ENCODE results near the gene TBX4. TPM values are rescaled to one million over a fixed set of nuclear protein-coding genes. Genes with fewer than 3 reads are reported as not detected.
A peak's percentile ranks its signal among the peaks of the same experiment; 100 is the strongest.

TBX4 gene
- total and polyA plus RNA-seq, 2 of the 13 experiments (the other 11 are each of a cell fraction or from before 2014, with no cell fraction given) = 0.11 to 1.1 TPM

DNA sequence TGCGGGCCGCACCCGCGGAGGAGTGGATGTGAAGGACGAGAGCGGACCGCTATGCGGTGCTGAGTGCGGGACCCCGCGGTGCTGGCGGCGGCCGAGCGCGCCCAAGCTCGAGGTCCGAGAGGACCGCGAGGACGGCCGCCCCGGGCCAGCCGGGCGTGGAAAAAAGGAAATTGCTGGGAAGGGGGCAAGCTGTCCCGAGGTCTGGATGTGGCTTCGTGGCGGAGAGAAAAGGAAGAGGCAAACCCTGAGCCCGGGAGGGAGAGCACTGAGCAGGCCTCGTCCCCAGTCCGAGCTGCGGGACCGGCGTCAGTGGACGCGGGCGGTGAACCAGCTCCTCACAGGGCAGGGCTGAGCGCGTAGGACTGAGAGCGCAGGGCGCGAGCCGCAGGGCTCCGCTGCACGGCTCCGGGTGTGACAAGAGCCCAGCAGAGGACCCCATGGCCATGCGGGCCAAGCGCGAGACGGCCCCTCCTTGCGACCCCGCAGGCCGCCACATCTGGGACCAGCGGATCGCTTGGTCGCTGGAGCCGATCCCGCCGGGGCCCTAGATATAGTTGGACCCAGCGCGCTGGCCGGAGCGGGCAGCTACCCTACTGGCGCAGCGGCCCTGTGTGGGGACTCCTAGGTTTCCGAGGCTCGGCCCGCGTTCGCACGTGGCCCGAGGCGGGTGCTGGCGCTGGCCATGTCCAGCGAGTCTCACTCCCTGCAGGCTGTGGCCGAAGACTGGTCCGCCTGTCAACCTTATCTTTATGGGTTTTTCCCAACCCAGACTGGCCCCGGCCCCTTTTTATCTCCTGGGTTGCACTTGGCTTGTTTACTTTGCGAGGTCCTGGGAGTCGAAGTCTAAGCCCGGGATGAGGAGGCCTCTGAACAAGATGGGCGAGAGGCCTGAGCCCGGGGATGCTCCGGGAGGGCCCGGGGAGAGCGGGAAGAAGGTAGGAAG, 2.4 kb downstream of the TBX4 start (continued):
- TF ChIP-seq, protein P1, sequence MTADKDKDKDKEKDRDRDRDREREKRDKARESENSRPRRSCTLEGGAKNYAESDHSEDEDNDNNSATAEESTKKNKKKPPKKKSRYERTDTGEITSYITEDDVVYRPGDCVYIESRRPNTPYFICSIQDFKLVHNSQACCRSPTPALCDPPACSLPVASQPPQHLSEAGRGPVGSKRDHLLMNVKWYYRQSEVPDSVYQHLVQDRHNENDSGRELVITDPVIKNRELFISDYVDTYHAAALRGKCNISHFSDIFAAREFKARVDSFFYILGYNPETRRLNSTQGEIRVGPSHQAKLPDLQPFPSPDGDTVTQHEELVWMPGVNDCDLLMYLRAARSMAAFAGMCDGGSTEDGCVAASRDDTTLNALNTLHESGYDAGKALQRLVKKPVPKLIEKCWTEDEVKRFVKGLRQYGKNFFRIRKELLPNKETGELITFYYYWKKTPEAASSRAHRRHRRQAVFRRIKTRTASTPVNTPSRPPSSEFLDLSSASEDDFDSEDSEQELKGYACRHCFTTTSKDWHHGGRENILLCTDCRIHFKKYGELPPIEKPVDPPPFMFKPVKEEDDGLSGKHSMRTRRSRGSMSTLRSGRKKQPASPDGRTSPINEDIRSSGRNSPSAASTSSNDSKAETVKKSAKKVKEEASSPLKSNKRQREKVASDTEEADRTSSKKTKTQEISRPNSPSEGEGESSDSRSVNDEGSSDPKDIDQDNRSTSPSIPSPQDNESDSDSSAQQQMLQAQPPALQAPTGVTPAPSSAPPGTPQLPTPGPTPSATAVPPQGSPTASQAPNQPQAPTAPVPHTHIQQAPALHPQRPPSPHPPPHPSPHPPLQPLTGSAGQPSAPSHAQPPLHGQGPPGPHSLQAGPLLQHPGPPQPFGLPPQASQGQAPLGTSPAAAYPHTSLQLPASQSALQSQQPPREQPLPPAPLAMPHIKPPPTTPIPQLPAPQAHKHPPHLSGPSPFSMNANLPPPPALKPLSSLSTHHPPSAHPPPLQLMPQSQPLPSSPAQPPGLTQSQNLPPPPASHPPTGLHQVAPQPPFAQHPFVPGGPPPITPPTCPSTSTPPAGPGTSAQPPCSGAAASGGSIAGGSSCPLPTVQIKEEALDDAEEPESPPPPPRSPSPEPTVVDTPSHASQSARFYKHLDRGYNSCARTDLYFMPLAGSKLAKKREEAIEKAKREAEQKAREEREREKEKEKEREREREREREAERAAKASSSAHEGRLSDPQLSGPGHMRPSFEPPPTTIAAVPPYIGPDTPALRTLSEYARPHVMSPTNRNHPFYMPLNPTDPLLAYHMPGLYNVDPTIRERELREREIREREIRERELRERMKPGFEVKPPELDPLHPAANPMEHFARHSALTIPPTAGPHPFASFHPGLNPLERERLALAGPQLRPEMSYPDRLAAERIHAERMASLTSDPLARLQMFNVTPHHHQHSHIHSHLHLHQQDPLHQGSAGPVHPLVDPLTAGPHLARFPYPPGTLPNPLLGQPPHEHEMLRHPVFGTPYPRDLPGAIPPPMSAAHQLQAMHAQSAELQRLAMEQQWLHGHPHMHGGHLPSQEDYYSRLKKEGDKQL (CRISPR knock-in tag; IDR thresholded peaks at IDR 0.05; ENCODE audit: low read depth) = peak; percentile 69; the same call in 1 of the 2 replicates
- TF ChIP-seq, protein P2, sequence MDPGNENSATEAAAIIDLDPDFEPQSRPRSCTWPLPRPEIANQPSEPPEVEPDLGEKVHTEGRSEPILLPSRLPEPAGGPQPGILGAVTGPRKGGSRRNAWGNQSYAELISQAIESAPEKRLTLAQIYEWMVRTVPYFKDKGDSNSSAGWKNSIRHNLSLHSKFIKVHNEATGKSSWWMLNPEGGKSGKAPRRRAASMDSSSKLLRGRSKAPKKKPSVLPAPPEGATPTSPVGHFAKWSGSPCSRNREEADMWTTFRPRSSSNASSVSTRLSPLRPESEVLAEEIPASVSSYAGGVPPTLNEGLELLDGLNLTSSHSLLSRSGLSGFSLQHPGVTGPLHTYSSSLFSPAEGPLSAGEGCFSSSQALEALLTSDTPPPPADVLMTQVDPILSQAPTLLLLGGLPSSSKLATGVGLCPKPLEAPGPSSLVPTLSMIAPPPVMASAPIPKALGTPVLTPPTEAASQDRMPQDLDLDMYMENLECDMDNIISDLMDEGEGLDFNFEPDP (CRISPR knock-in tag; conservative IDR thresholded peaks at IDR 0.05) = 0 out of 2 replicates have a peak, but pooled peaks have one; percentile 31
- TF ChIP-seq ZNF737 (CRISPR knock-in tag; IDR thresholded peaks at IDR 0.05; ENCODE audit: borderline replicate concordance) = 0 out of 2 replicates have a peak, but pooled peaks have one; percentile 76
- no peak for TF ChIP-seq ZNF83 (CRISPR knock-in tag; IDR thresholded peaks at IDR 0.05; ENCODE audit: borderline replicate concordance)

All from HepG2 (cell line).